ENCODE results near the gene EHD2. TPM values are rescaled to one million over a fixed set of nuclear protein-coding genes. Genes with fewer than 3 reads are reported as not detected.
"Not testable (repeated sequence)": the region's sequence is repeated elsewhere in the genome, so short reads cannot be mapped to it uniquely, and the experiment has no call there.

The EHD2 gene
- total RNA-seq, 1 donor from 2014 or later, result 53.4 TPM

DNA sequence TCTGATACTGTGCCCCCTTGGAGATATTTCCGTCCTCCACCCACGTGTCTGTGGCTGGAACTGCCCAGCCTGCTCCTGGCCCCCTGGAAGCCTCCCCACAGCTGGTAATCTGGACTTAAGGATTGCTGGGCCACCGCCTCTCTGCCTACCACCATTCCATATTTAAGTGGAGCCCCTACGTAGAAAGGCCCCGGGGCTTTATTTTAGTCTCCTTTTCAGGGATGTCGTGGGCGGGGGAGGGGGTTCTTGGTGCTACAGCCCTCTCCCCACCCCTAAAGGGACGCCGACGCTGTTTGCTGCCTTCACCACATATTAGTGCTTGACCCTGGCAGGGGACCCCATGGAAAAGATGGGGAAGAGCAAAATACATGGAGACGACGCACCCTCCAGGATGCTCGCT is 29.4 kb downstream of the EHD2 start:
- TF ChIP-seq, protein P1, sequence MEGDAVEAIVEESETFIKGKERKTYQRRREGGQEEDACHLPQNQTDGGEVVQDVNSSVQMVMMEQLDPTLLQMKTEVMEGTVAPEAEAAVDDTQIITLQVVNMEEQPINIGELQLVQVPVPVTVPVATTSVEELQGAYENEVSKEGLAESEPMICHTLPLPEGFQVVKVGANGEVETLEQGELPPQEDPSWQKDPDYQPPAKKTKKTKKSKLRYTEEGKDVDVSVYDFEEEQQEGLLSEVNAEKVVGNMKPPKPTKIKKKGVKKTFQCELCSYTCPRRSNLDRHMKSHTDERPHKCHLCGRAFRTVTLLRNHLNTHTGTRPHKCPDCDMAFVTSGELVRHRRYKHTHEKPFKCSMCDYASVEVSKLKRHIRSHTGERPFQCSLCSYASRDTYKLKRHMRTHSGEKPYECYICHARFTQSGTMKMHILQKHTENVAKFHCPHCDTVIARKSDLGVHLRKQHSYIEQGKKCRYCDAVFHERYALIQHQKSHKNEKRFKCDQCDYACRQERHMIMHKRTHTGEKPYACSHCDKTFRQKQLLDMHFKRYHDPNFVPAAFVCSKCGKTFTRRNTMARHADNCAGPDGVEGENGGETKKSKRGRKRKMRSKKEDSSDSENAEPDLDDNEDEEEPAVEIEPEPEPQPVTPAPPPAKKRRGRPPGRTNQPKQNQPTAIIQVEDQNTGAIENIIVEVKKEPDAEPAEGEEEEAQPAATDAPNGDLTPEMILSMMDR (IDR thresholded peaks at IDR 0.05; ENCODE audit: insufficient read depth, low read length, severe bottlenecking), result no peak
- no peak for DNase-seq (ENCODE audit: low read depth)
- H3K36me3 ChIP-seq (ENCODE audit: control insufficient read depth, insufficient read depth, low read length), result peaks cover 23% of the 10 kb centered on the region
- H3K27me3 ChIP-seq (ENCODE audit: control insufficient read depth, insufficient read depth, low read length), result no peaks in the 10 kb centered on the region
- no peak overlapping the region for H3K4me3 ChIP-seq (ENCODE audit: low read depth, low read length)
- no peak for FAIRE-seq

DNA sequence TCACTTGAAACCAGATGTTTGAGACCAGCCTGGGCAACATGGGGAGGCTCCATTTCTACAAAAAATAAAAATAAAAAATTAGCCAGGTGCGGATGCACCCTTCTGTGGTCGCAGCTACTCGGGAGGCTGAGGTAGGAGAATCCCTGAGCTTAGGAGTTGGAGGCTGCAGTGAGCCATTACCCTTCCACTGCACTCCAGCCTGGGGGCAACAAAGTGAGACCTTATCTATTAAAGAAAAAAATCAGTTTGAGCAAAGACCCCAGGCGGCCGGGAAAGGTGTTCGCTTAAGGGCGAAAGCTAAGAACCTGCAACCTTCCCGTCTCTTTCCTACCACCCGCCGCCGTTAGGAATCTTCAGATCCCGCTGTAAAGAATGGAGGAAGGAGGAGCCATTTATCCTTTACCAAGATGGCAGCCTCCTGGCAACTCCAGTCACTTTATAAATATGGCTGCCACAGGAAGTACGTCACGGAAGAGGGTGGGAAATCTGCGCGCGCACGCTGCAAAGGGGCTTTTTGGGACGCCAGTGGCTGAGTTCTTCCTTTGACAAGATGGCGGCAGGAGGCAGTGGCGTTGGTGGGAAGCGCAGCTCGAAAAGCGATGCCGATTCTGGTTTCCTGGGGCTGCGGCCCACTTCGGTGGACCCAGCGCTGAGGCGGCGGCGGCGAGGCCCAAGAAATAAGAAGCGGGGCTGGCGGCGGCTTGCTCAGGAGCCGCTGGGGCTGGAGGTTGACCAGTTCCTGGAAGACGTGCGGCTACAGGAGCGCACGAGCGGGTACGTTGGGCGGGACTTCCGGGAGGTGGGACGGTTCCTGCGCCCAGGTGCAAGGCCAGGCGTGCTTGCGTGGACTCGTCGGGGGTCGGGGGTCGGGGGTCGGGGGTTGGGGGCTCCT is 32.0 kb downstream of the EHD2 start, which contains the start of gene NOP53:
Gene NOP53, plus strand, starts transcription at position 537 of the 892 bp plus-strand sequence. Its CDS starts 14 bp downstream, at position 551.
- no peak for FAIRE-seq
- peak; percentile 90 for DNase-seq (ENCODE audit: low read depth)
- peaks cover 32% of the 10 kb centered on the region for H3K36me3 ChIP-seq (ENCODE audit: control insufficient read depth, insufficient read depth, low read length)
- TF ChIP-seq, protein P1 (IDR thresholded peaks at IDR 0.05; ENCODE audit: insufficient read depth, low read length, severe bottlenecking), result no peak
- peak within 1 kb of the TSS; percentile 77 for H3K4me3 ChIP-seq (ENCODE audit: low read depth, low read length)
- no peaks in the 10 kb centered on the region for H3K27me3 ChIP-seq (ENCODE audit: control insufficient read depth, insufficient read depth, low read length)

DNA sequence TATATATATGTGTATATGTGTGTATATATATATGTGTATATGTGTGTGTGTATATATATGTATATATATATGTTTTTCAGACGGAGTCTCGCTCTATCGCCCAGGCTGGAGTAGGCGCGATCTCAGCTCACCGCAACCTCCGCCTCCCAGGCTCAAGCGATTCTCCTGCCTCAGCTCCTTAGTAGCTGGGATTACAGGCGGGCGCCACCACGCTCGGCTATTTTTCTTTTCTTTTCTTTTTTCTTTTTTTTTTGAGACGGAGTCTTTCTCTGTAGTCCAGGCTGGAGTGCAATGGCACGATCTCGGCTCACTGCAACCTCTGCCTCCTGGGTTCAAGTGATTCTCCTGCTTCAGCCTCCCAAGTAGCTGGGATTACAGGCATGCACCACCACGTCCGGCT is 32.9 kb downstream of the EHD2 start:
- H3K27me3 ChIP-seq (ENCODE audit: control insufficient read depth, insufficient read depth, low read length); DNase-seq (ENCODE audit: low read depth); FAIRE-seq: not testable (repeated sequence)
- H3K36me3 ChIP-seq (ENCODE audit: control insufficient read depth, insufficient read depth, low read length), result peaks cover 39% of the 10 kb centered on the region
- H3K4me3 ChIP-seq (ENCODE audit: low read depth, low read length), result peak overlapping the region; percentile 77

DNA sequence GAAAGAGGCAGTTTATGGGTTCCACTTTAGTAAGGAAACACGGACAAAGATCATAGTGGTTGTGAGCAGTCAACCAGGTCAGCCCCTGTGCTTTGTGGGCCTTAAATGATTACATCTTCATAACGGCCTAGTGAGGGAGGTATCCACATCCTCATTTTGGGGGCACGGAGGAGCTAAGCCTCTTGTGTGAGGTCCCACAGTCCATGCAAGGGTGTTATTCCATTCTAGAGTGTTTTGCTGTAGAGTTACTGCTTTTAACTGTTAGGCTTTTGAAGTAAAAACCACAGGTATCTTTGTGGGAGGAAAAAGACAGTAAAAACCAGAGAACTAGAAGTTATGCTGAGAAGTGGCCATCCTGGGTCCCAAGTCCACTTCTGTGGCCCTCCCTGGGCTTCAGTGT is 36.1 kb downstream of the EHD2 start:
- TF ChIP-seq, protein P1 (IDR thresholded peaks at IDR 0.05; ENCODE audit: insufficient read depth, low read length, severe bottlenecking), result no peak
- no peak for DNase-seq (ENCODE audit: low read depth)
- no peak for FAIRE-seq
- H3K27me3 ChIP-seq (ENCODE audit: control insufficient read depth, insufficient read depth, low read length), result no peaks in the 10 kb centered on the region
- no peak overlapping the region for H3K4me3 ChIP-seq (ENCODE audit: low read depth, low read length)
- H3K36me3 ChIP-seq (ENCODE audit: control insufficient read depth, insufficient read depth, low read length), result peaks cover 44% of the 10 kb centered on the region

DNA sequence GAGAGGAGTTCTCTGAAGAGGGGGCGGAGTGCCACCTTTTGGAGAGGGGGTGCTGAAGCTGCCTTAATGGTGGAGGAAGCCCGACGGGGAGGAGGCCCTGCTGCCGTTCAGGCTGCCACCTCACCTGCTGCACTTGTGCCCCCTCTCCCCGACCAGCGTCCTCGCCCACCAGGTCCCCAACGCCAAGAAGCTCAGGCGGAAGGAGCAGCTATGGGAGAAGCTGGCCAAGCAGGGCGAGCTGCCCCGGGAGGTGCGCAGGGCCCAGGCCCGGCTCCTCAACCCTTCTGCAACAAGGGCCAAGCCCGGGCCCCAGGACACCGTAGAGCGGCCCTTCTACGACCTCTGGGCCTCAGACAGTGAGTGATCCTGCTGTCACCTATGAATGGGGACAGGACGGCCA is 37.5 kb downstream of the EHD2 start:
- peaks cover 51% of the 10 kb centered on the region for H3K36me3 ChIP-seq (ENCODE audit: control insufficient read depth, insufficient read depth, low read length)
- FAIRE-seq (no peak), DNase-seq (ENCODE audit: low read depth) (no peak)
- TF ChIP-seq, protein P1 (IDR thresholded peaks at IDR 0.05; ENCODE audit: insufficient read depth, low read length, severe bottlenecking), result no peak
- H3K4me3 ChIP-seq (ENCODE audit: low read depth, low read length), result no peak overlapping the region
- H3K27me3 ChIP-seq (ENCODE audit: control insufficient read depth, insufficient read depth, low read length), result no peaks in the 10 kb centered on the region

DNA sequence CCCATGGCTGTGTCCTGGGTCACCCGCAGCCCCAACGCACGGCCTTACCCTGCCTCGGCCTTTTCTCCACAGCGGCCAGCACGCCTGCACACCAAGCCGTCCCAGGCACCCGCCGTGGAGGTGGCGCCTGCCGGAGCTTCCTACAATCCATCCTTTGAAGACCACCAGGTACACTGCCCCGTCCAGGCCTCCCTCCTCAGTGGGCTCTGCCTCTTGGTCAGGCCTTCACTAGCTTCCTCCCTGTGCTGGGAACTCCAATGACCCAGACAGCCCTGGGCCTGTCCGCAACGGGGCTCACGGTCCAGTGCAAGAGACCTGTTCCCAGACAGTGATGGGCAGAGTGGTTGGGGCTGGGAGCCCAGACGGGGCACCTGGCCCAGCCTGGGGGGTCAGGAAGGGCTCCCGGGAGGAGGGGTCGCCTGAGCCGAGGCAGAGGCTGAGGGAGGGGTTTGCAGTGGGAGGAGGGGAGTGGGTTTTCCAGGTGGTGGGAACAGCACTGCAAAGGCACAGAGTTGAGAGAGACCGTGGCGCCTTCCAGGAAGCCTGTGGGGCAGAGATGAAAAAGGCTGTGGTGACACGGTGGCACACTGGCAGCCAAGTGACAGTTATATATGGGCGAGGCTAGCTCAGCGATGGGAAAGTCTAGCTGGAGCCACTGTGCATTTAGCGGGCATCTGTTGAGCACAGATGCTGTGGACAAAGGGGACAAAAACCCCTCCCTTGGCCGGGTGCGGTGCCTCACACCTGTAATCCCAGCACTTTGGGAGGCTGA is 39.4 kb downstream of the EHD2 start:
- DNase-seq (ENCODE audit: low read depth), result no peak
- Histone ChIP-seq H3K36me3 (ENCODE audit: control insufficient read depth, insufficient read depth, low read length) (peaks cover 58% of the 10 kb centered on the region), H3K27me3 (ENCODE audit: control insufficient read depth, insufficient read depth, low read length) (no peaks in the 10 kb centered on the region), H3K4me3 (ENCODE audit: low read depth, low read length) (no peak overlapping the region)
- TF ChIP-seq, protein P1 (IDR thresholded peaks at IDR 0.05; ENCODE audit: insufficient read depth, low read length, severe bottlenecking), result no peak
- FAIRE-seq, result no peak
